Measurements from ENCODE around the gene LRPPRC.

Gene LRPPRC

DNA sequence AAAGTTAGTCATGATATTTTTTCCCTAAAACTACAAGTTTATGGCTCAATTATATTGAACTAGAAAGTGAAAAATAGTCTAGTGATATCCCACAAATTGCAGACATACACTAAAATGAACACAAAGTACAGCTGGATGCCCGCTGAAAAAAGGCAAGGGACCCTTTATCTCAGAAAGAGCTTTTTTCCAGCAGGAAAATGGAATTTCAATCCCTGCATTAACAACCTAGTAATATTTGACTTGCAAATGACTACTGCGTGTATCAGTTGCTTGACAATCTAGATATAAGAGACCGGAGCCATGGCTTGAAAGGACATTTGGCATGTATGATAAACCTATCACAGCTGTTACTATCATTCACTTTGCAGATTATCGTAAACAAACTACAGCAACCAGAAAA, 49.1 kb downstream of the LRPPRC start:
- no peak overlapping the region for H3K4me3 ChIP-seq (ENCODE audit: low read depth, low read length)
- TF ChIP-seq, protein P1, sequence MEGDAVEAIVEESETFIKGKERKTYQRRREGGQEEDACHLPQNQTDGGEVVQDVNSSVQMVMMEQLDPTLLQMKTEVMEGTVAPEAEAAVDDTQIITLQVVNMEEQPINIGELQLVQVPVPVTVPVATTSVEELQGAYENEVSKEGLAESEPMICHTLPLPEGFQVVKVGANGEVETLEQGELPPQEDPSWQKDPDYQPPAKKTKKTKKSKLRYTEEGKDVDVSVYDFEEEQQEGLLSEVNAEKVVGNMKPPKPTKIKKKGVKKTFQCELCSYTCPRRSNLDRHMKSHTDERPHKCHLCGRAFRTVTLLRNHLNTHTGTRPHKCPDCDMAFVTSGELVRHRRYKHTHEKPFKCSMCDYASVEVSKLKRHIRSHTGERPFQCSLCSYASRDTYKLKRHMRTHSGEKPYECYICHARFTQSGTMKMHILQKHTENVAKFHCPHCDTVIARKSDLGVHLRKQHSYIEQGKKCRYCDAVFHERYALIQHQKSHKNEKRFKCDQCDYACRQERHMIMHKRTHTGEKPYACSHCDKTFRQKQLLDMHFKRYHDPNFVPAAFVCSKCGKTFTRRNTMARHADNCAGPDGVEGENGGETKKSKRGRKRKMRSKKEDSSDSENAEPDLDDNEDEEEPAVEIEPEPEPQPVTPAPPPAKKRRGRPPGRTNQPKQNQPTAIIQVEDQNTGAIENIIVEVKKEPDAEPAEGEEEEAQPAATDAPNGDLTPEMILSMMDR (IDR thresholded peaks at IDR 0.05; ENCODE audit: low read depth, low read length): no peak

DNA sequence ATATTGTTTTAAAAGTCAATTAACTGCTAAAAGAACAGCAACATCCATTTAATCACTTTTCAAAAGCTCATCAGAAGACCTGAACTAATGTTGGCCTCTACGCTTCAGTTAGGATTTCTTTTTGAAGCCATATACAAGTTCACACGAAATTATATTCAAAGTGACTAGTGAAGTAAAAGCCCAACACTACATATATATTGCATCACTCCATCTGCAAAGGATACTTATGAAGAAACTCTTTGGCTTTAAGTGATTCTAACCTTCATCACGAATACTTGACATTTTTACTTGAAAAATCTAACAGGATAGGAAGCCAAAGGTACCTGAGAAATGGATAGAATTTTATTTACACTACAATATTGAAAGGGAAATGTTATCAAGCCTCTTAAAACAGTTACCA, 50.4 kb downstream of the LRPPRC start:
- TF ChIP-seq, protein P1 (IDR thresholded peaks at IDR 0.05; ENCODE audit: low read depth, low read length): no peak
- no peak overlapping the region for H3K4me3 ChIP-seq (ENCODE audit: low read depth, low read length)

DNA sequence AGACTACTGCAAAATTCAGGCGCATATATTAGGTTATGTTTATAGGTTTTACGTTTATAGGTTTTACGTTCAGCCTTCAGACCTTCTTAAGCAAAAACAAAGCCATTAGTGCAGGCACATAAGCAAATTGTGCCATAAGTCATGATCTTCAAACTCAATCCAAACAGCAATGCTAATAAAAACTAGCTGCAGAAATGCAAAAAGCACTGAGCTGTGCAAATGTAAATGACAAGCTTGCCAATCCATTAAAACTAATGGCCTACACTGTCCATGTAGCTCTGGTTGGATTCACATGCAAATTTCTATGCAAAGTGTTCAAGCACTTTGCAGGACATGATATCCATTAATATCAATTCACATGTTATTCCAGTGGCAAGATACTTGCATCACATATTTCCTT, 50.9 kb downstream of the LRPPRC start:
- TF ChIP-seq, protein P1 (IDR thresholded peaks at IDR 0.05; ENCODE audit: low read depth, low read length): no peak
- H3K4me3 ChIP-seq (ENCODE audit: low read depth, low read length): no peak overlapping the region

DNA sequence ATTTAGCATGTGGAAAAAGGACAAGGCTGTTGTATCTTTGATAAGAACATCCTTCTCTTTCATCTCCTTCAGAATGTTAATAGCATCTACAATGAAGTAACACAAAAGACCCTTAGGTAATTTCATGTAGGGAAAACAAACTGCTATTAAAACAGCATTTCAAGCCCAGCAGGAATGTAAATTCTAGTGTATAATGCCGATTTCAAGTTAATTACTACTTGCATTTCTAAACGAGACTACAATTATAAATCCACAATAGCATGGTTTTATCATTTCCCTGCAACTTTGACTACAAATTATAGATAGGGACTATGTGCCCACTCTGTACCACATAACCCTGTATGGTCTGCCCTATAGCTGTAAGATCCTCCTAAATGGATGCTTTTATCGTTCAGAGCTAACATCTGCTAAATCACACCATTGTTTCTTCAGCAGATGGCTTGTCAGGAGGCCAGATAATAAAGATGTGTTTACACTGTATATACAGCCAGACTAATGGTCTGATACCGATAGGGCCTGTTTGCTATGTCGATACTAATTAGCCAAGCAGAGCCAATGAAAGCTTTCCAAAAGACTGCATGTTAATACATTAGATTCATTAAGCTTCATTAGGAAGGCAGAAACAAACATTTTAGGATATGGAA, 51.9 kb downstream of the LRPPRC start:
- no peak overlapping the region for H3K4me3 ChIP-seq (ENCODE audit: low read depth, low read length)
- TF ChIP-seq, protein P1 (IDR thresholded peaks at IDR 0.05; ENCODE audit: low read depth, low read length): no peak

DNA sequence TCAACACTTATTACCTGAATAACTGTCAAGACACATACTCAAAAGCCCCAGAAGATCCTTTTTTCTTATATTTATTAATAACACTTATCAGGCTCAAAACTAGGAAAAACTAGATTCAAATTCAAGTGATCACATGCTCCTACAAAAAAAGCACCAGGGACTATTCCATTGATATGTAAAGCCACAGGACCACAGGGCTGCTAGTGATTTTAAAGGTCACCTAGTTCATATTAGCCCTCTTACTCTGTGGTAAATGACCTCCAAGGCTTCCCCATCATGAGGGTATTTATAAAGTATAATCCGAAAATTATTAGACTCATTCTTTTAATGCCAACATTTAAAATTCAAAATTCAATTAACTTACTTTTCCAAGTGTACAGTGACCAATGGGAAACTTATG, 52.5 kb downstream of the LRPPRC start:
- TF ChIP-seq, protein P1 (IDR thresholded peaks at IDR 0.05; ENCODE audit: low read depth, low read length): no peak
- H3K4me3 ChIP-seq (ENCODE audit: low read depth, low read length): no peak overlapping the region

DNA sequence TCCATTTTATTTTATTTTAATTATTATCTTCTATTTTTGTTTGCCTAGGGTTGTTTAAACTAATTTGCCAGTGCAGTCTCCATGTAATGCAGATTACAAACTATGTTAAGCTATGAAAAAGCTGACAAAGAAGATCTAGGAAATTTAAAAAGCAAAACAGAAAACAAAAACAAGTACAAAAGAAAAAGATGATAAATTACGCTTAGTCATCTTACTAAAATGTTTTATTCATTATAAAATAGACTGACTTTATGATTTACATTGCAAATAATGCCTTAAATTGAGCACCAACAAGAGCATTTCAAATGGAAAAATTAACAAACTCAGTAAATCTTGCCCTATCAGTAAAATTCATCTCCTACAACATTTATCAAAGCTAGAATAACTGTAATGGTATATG, 52.9 kb downstream of the LRPPRC start:
- H3K4me3 ChIP-seq (ENCODE audit: low read depth, low read length): no peak overlapping the region
- TF ChIP-seq, protein P1 (IDR thresholded peaks at IDR 0.05; ENCODE audit: low read depth, low read length): no peak

DNA sequence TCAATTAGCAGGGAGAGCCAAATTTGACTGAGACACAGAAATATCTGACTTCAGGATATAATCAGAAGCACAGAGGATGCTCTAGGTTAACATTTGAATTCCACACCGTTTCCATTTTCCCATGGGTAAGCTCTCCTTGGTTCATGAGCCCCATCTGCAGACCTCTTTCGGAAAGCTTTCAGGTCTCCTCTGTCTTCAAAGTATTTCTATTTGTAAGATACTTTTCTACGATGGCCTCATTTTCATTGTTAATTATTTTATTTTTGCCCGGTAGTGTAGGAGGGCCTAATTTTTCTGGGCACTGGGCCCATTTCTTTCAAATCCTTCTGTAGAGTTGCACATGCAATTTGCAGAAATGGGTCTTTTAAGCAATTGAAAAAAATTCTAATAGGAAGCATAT, 53.8 kb downstream of the LRPPRC start:
- no peak overlapping the region for H3K4me3 ChIP-seq (ENCODE audit: low read depth, low read length)
- TF ChIP-seq, protein P1 (IDR thresholded peaks at IDR 0.05; ENCODE audit: low read depth, low read length): no peak

Data from WI38 (cell line).